GM23338 (cell line): ENCODE measurements around the gene RPS26. TPM values are rescaled to one million over a fixed set of nuclear protein-coding genes. Genes with fewer than 3 reads are reported as not detected.
"Not testable (repeated sequence)": the region's sequence is repeated elsewhere in the genome, so short reads cannot be mapped to it uniquely, and the experiment has no call there.

Experiments used
- ATAC-seq: fragments of 200-7000 bp; cut with Tn5 transposase; 3 replicates; pipeline ENCODE4 v1.9.1; 2020
- DNase-seq: peaks from one replicate; pipeline ENCODE4 v3.0.0-alpha.2; 2015; ENCODE audit warnings: low spot score
- H2AFZ ChIP-seq: fragments of 200-600 bp; sonication (generic); 2 replicates; pipeline ENCODE4 v1.8.0; 2016; ENCODE audit warnings: antibody characterized with exemption, mild to moderate bottlenecking, moderate library complexity
- H3F3A ChIP-seq: fragments of 200-600 bp; sonication (generic); replicated peaks from 2 replicates; pipeline ENCODE4 v1.8.0; 2017; ENCODE audit warnings: antibody characterized with exemption, mixed run types, low read depth
- H3K27ac ChIP-seq: fragments of 200-600 bp; sonication (generic); 2 replicates; pipeline ENCODE4 v1.6.1; 2016; ENCODE audit warnings: low read depth
- H3K27me3 ChIP-seq: fragments of 200-600 bp; sonication (generic); 2 replicates; pipeline ENCODE4 v1.8.0; 2016; ENCODE audit warnings: mild to moderate bottlenecking, mixed run types, moderate library complexity; ENCODE audit not compliant: insufficient read depth
- H3K36me3 ChIP-seq: fragments of 200-600 bp; sonication (generic); 2 replicates; pipeline ENCODE4 v1.8.0; 2016; ENCODE audit warnings: mild to moderate bottlenecking; ENCODE audit not compliant: insufficient read depth
- H3K4me1 ChIP-seq: fragments of 200-600 bp; sonication (generic); 2 replicates; pipeline ENCODE4 v1.8.0; 2016; ENCODE audit warnings: mild to moderate bottlenecking, moderate library complexity; ENCODE audit not compliant: insufficient read depth
- H3K4me2 ChIP-seq: fragments of 200-600 bp; sonication (generic); 2 replicates; pipeline ENCODE4 v1.7.1; 2017; ENCODE audit warnings: mixed run types
- H3K4me3 ChIP-seq: fragments of 200-600 bp; sonication (generic); 2 replicates; pipeline ENCODE4 v1.6.1; 2016; ENCODE audit warnings: mixed run types
- H3K79me2 ChIP-seq: fragments of 200-600 bp; sonication (generic); replicated peaks from 2 replicates; pipeline ENCODE4 v1.8.0; 2017; ENCODE audit warnings: mild to moderate bottlenecking; ENCODE audit not compliant: insufficient read depth
- H3K9me2 ChIP-seq: fragments of 200-600 bp; sonication (generic); 2 replicates; pipeline ENCODE4 v1.8.0; 2017; ENCODE audit not compliant: insufficient read depth
- H4K20me1 ChIP-seq: fragments of 200-600 bp; sonication (generic); replicated peaks from 2 replicates; pipeline ENCODE4 v1.8.0; 2017; ENCODE audit warnings: mild to moderate bottlenecking; ENCODE audit not compliant: insufficient read depth
- H3K27ac Mint-ChIP-seq: 2 replicates; pipeline ENCODE4 v1.8.0; 2020; ENCODE audit warnings: inconsistent platforms, mild to moderate bottlenecking, moderate library complexity, mixed read lengths
- H3K27me3 Mint-ChIP-seq: 3 replicates; pipeline ENCODE4 v1.8.0; 2022; ENCODE audit warnings: low read depth, mild to moderate bottlenecking, moderate library complexity, mixed read lengths, inconsistent platforms; ENCODE audit not compliant: insufficient read depth, poor library complexity
- H3K36me3 Mint-ChIP-seq: 3 replicates; pipeline ENCODE4 v1.8.0; 2021; ENCODE audit warnings: low read depth, mild to moderate bottlenecking, inconsistent platforms, moderate library complexity, mixed read lengths
- H3K4me1 Mint-ChIP-seq: 3 replicates; pipeline ENCODE4 v1.8.0; 2020; ENCODE audit warnings: mild to moderate bottlenecking, inconsistent platforms, mixed read lengths
- H3K4me3 Mint-ChIP-seq: 3 replicates; pipeline ENCODE4 v1.8.0; 2021; ENCODE audit warnings: moderate library complexity, mild to moderate bottlenecking, inconsistent platforms, mixed read lengths
- H3K9me3 Mint-ChIP-seq: 3 replicates; pipeline ENCODE4 v1.8.0; 2020; ENCODE audit warnings: moderate library complexity, mild to moderate bottlenecking, inconsistent platforms, mixed read lengths
- CTCF ChIP-seq, 2 experiments: fragments of 200-600 bp in 1 of 2; sonication (generic) in 1 of 2; conservative IDR thresholded peaks; 2 replicates each; pipeline versions ENCODE4 v1.5.1 to v1.6.1; 2016 to 2017; ENCODE audit warnings: antibody characterized with exemption in 2 of 2, low read depth in 2 of 2, mild to moderate bottlenecking in 2 of 2, moderate library complexity in 1 of 2
- ETS1 ChIP-seq: IDR thresholded peaks from 2 replicates; pipeline ENCODE4 v1.6.1; 2016; ENCODE audit warnings: antibody characterized with exemption
- EZH2 ChIP-seq: fragments of 200-600 bp; sonication (generic); IDR thresholded peaks from one replicate; pipeline ENCODE4 v1.8.0; 2017; ENCODE audit warnings: antibody characterized with exemption, mild to moderate bottlenecking, low read depth; ENCODE audit not compliant: unreplicated experiment
- EZH2phosphoT487 ChIP-seq: fragments of 200-600 bp; sonication (generic); IDR thresholded peaks from one replicate; pipeline ENCODE4 v1.8.1; 2018; ENCODE audit warnings: antibody characterized with exemption; ENCODE audit not compliant: unreplicated experiment
- JUNB ChIP-seq: IDR thresholded peaks from one replicate; pipeline ENCODE4 v1.6.1; 2016; ENCODE audit warnings: antibody characterized with exemption; ENCODE audit not compliant: unreplicated experiment
- NANOG ChIP-seq: IDR thresholded peaks from 2 replicates; pipeline ENCODE4 v1.6.1; 2016; ENCODE audit warnings: antibody characterized with exemption, borderline replicate concordance
- POLR2AphosphoS5 ChIP-seq: IDR thresholded peaks from 2 replicates; pipeline ENCODE4 v1.6.1; 2016; ENCODE audit warnings: antibody characterized with exemption, low read depth
- REST ChIP-seq: IDR thresholded peaks from one replicate; pipeline ENCODE4 v1.6.1; 2018; ENCODE audit warnings: antibody characterized with exemption; ENCODE audit not compliant: unreplicated experiment
- STAT1 ChIP-seq: IDR thresholded peaks from one replicate; pipeline ENCODE4 v1.6.1; 2016; ENCODE audit warnings: antibody characterized with exemption; ENCODE audit not compliant: unreplicated experiment
- ZNF114 ChIP-seq: fragments of 250-450 bp; sonication (Bioruptor Pico); IDR thresholded peaks from 2 replicates; pipeline ENCODE4 v1.5.0; 2020; ENCODE audit warnings: mild to moderate bottlenecking, moderate library complexity
- ZNF331 ChIP-seq: fragments of 250-450 bp; sonication (Bioruptor Pico); IDR thresholded peaks from 2 replicates; pipeline ENCODE4 v1.5.0; 2020; ENCODE audit warnings: low read depth, mild to moderate bottlenecking, moderate library complexity
- polyA plus RNA-seq: library from polyadenylated mRNA; unstranded; fragments of >200 nt; fragmentation: Nextera tagmentation; extraction: Ambion mirVana; gene quantifications from 2 replicates; pipeline ENCODE4 v1.2.1, GENCODE V29; 2016
- total RNA-seq: library from RNA; depleted of rRNA; stranded (reverse); fragments of >200 nt; shearing (Covaris generic); gene quantifications from 2 replicates; pipeline ENCODE4 v1.2.3, GENCODE V29; 2014

RPS26 gene
- total and polyA plus RNA-seq, 2 experiments from 2014 or later: 655 to 772 TPM

- H3F3A ChIP-seq: 0 out of 2 replicates have a peak, but pooled peaks cover 12% of the 10 kb centered on the region
- not testable (repeated sequence) for DNase-seq, H3K4me3 Mint-ChIP-seq
Observed at GRCh38 chr12:56003376-56003775, 38.3 kb upstream of the RPS26 start.

GRCh38 chr12:56004211-56004610 lies 37.5 kb upstream of the RPS26 start:
- peaks cover 5% of the 10 kb centered on the region for H3K4me1 ChIP-seq
- no peak overlapping the region for H3K4me3 ChIP-seq
- ATAC-seq (no peak), DNase-seq (no peak)
- H3K79me2 ChIP-seq: no peaks in the 10 kb centered on the region
- H3K36me3 ChIP-seq: no peaks in the 10 kb centered on the region
- no peaks in the 10 kb centered on the region for H4K20me1 ChIP-seq
- H3K4me1 Mint-ChIP-seq: peaks cover 4% of the 10 kb centered on the region; the same call in 2 of the 3 replicates
- no peaks in the 10 kb centered on the region for H3K9me3 Mint-ChIP-seq
- H3F3A ChIP-seq: 0 out of 2 replicates have a peak, but pooled peaks cover 12% of the 10 kb centered on the region
- no peak overlapping the region for H3K27ac ChIP-seq
- peaks cover 15% of the 10 kb centered on the region for H3K27me3 Mint-ChIP-seq
- H3K27ac Mint-ChIP-seq: no peak overlapping the region
- H3K9me2 ChIP-seq: no peaks in the 10 kb centered on the region
- no peaks in the 10 kb centered on the region for H3K27me3 ChIP-seq
- H3K36me3 Mint-ChIP-seq: peaks cover 39% of the 10 kb centered on the region
- no peak overlapping the region for H2AFZ ChIP-seq
- H3K4me2 ChIP-seq: no peak overlapping the region
- no peak overlapping the region; the same call in 2 of the 3 replicates for H3K4me3 Mint-ChIP-seq
- TF ChIP-seq ETS1 (no peak), ZNF114 (CRISPR knock-in tag) (no peak), NANOG (no peak), CTCF (conservative IDR thresholded peaks at IDR 0.05; ENCODE audit: low read depth in 2 of 2) (no peak), STAT1 (no peak), POLR2AphosphoS5 (no peak), REST (no peak), EZH2phosphoT487 (no peak), EZH2 (no peak), JUNB (no peak), ZNF331 (no peak)

More at GRCh38 chr12:56003376-56003775, 38.3 kb upstream of the RPS26 start:
- H3K79me2 ChIP-seq, H3K4me3 ChIP-seq, H3K9me3 Mint-ChIP-seq, H3K36me3 ChIP-seq, ATAC-seq, H3K9me2 ChIP-seq, H3K4me1 ChIP-seq, H3K27me3 ChIP-seq, H2AFZ ChIP-seq, H3K27ac ChIP-seq, H3K27ac Mint-ChIP-seq, H3K4me1 Mint-ChIP-seq, H4K20me1 ChIP-seq, H3K4me2 ChIP-seq: not testable (repeated sequence)
- Mint-ChIP-seq H3K27me3 (peaks cover 13% of the 10 kb centered on the region), H3K36me3 (peaks cover 44% of the 10 kb centered on the region)
